Bone marrow (tissue), 2 donors: ENCODE data around the gene BMAL1.
A peak's percentile ranks its signal among the peaks of the same experiment; 100 is the strongest.

Experiments used
- DNase-seq, 2 donors: peaks; one replicate each; lab custom pipeline; 2025; lab: John Stamatoyannopoulos, UW

The BMAL1 gene

GRCh38 chr11:13261591-13262061 lies 16.0 kb upstream of the BMAL1 start:
- no peak for DNase-seq

- no peak for DNase-seq
These were observed 15.5 kb upstream of the BMAL1 start for GRCh38 chr11:13262096-13262495.

GRCh38 chr11:13268791-13269190 lies 8.8 kb upstream of the BMAL1 start:
- DNase-seq: no peak

- DNase-seq: no peak
These were observed 7.8 kb upstream of the BMAL1 start for GRCh38 chr11:13269775-13270174.

- DNase-seq: no peak
These were observed 6.4 kb upstream of the BMAL1 start for GRCh38 chr11:13271060-13271693.

GRCh38 chr11:13276454-13276831 lies 1.1 kb upstream of the BMAL1 start:
- DNase-seq: no peak

- DNase-seq: peak; percentile 28 to 73
These were observed 490 bp upstream of the BMAL1 start for GRCh38 chr11:13276832-13277767.

- no peak for DNase-seq
These were observed 1.3 kb downstream of the BMAL1 start for GRCh38 chr11:13278609-13279486.

- no peak for DNase-seq
These were observed 1.9 kb downstream of the BMAL1 start for GRCh38 chr11:13279487-13279834.

GRCh38 chr11:13280092-13280722 lies 2.6 kb downstream of the BMAL1 start:
- DNase-seq: no peak

- DNase-seq: no peak
These were observed 3.2 kb downstream of the BMAL1 start for GRCh38 chr11:13280777-13281176.

- no peak for DNase-seq
These were observed 6.0 kb downstream of the BMAL1 start for GRCh38 chr11:13283636-13284035.

GRCh38 chr11:13284776-13285588 lies 7.4 kb downstream of the BMAL1 start:
- no peak for DNase-seq

GRCh38 chr11:13286279-13286821 lies 8.8 kb downstream of the BMAL1 start:
- no peak for DNase-seq

- no peak for DNase-seq
These were observed 9.4 kb downstream of the BMAL1 start for GRCh38 chr11:13287036-13287435.

- no peak for DNase-seq
These were observed 10.1 kb downstream of the BMAL1 start for GRCh38 chr11:13287681-13288080.

- no peak for DNase-seq
These were observed 10.9 kb downstream of the BMAL1 start for GRCh38 chr11:13288375-13289029.

GRCh38 chr11:13289081-13289480 lies 11.5 kb downstream of the BMAL1 start:
- DNase-seq: no peak

- no peak for DNase-seq
These were observed 12.8 kb downstream of the BMAL1 start for GRCh38 chr11:13290221-13290980.
